Smooth muscle cell (in vitro differentiated cells): ENCODE measurements around the gene YWHAG. TPM values are rescaled to one million over a fixed set of nuclear protein-coding genes. Genes with fewer than 3 reads are reported as not detected.

Source experiments
- DNase-seq: peaks from one replicate; lab custom pipeline; 2025; ENCODE audit not compliant: unreplicated experiment; lab: John Stamatoyannopoulos, UW
- H2AFZ ChIP-seq: fragments of 200-600 bp; sonication (generic); 2 replicates; pipeline ENCODE4 v1.6.0; 2016; ENCODE audit warnings: antibody characterized with exemption, low read depth, mild to moderate bottlenecking
- H3F3A ChIP-seq: fragments of 200-600 bp; sonication (generic); 2 replicates; pipeline ENCODE4 v1.6.0; 2017; ENCODE audit warnings: antibody characterized with exemption, low read depth
- H3K27ac ChIP-seq: fragments of 200-600 bp; sonication (generic); 2 replicates; pipeline ENCODE4 v1.5.1; 2016; ENCODE audit warnings: low read depth, mild to moderate bottlenecking
- H3K27me3 ChIP-seq: fragments of 200-600 bp; sonication (generic); 2 replicates; pipeline ENCODE4 v1.6.1; 2016; ENCODE audit warnings: low read depth, mild to moderate bottlenecking
- H3K36me3 ChIP-seq: fragments of 200-600 bp; sonication (generic); 2 replicates; pipeline ENCODE4 v1.5.1; 2016; ENCODE audit warnings: low read depth
- H3K4me1 ChIP-seq: fragments of 200-600 bp; sonication (generic); 2 replicates; pipeline ENCODE4 v1.5.1; 2016; ENCODE audit warnings: low read depth
- H3K4me2 ChIP-seq: fragments of 200-600 bp; sonication (generic); 2 replicates; pipeline ENCODE4 v1.6.0; 2016; ENCODE audit warnings: mild to moderate bottlenecking
- H3K4me3 ChIP-seq: fragments of 200-600 bp; sonication (generic); 2 replicates; pipeline ENCODE4 v1.5.1; 2016; ENCODE audit warnings: mild to moderate bottlenecking
- H3K79me2 ChIP-seq: fragments of 200-600 bp; sonication (generic); 2 replicates; pipeline ENCODE4 v1.6.0; 2016; ENCODE audit warnings: low read depth, mild to moderate bottlenecking
- H3K9ac ChIP-seq: fragments of 200-600 bp; sonication (generic); 2 replicates; pipeline ENCODE4 v1.6.0; 2016; ENCODE audit warnings: low read depth
- H3K9me3 ChIP-seq: fragments of 200-600 bp; sonication (generic); replicated peaks from 2 replicates; pipeline ENCODE4 v1.5.1; 2016; ENCODE audit warnings: low read depth
- H4K20me1 ChIP-seq: fragments of 200-600 bp; sonication (generic); 2 replicates; pipeline ENCODE4 v1.6.0; 2016; ENCODE audit warnings: low read depth
- CTCF ChIP-seq: fragments of 200-600 bp; sonication (generic); IDR thresholded peaks from 2 replicates; pipeline ENCODE4 v1.5.1; 2017; ENCODE audit warnings: borderline replicate concordance, mild to moderate bottlenecking, antibody characterized with exemption; ENCODE audit not compliant: insufficient read depth, poor library complexity, severe bottlenecking
- WGBS: methylation state at CpG from one replicate; pipeline ENCODE4 v1.1.7; 2016; ENCODE audit warnings: low lambda C conversion rate; 5-methylcytosine and 5-hydroxymethylcytosine counted together
- polyA plus RNA-seq: library from polyadenylated mRNA; unstranded; fragments of >200 nt; fragmentation: Nextera tagmentation; extraction: Ambion mirVana; gene quantifications from 2 replicates; pipeline ENCODE4 v1.2.1, GENCODE V29; 2016
- total RNA-seq: library from RNA; depleted of rRNA; stranded (reverse); fragments of >200 nt; gene quantifications from 2 replicates; pipeline ENCODE4 v1.2.3, GENCODE V29; 2014

The YWHAG gene
- total and polyA plus RNA-seq, 2 experiments from 2014 or later = 17.6 to 132 TPM

GRCh38 chr7:76300166-76300731, 58.5 kb downstream of the YWHAG start:
- Histone ChIP-seq H3K36me3 (no peaks in the 10 kb centered on the region), H2AFZ (no peak overlapping the region), H4K20me1 (peaks cover 19% of the 10 kb centered on the region), H3K9ac (no peak overlapping the region), H3K27ac (peak overlapping the region; percentile 38), H3F3A (peaks cover 34% of the 10 kb centered on the region), H3K9me3 (no peaks in the 10 kb centered on the region), H3K79me2 (no peaks in the 10 kb centered on the region), H3K27me3 (no peaks in the 10 kb centered on the region), H3K4me3 (no peak overlapping the region), H3K4me1 (peaks cover 9% of the 10 kb centered on the region), H3K4me2 (no peak overlapping the region)
- WGBS = 47% methylated on average over 7 of the region's 7 CpGs
- no peak for TF ChIP-seq CTCF
- no peak for DNase-seq

GRCh38 chr7:76296743-76297740, 61.7 kb downstream of the YWHAG start:
- H2AFZ ChIP-seq = no peak overlapping the region
- 41% methylated on average over 22 of the region's 22 CpGs for WGBS
- no peaks in the 10 kb centered on the region for H3K9me3 ChIP-seq
- H3K36me3 ChIP-seq = no peaks in the 10 kb centered on the region
- no peak overlapping the region for H3K9ac ChIP-seq
- H3K27me3 ChIP-seq = no peaks in the 10 kb centered on the region
- H3K4me2 ChIP-seq = peak overlapping the region; percentile 56
- H3F3A ChIP-seq = peaks cover 30% of the 10 kb centered on the region
- no peaks in the 10 kb centered on the region for H4K20me1 ChIP-seq
- peak overlapping the region; percentile 46 for H3K27ac ChIP-seq
- TF ChIP-seq CTCF = no peak
- no peak overlapping the region for H3K4me3 ChIP-seq
- no peak for DNase-seq
- H3K79me2 ChIP-seq = no peaks in the 10 kb centered on the region
- no peaks in the 10 kb centered on the region for H3K4me1 ChIP-seq

GRCh38 chr7:76294344-76295024, 64.3 kb downstream of the YWHAG start:
- Histone ChIP-seq H3K27me3 (no peaks in the 10 kb centered on the region), H3K4me1 (no peaks in the 10 kb centered on the region), H3K9ac (peak overlapping the region; percentile 82), H3K9me3 (no peaks in the 10 kb centered on the region), H3K36me3 (no peaks in the 10 kb centered on the region), H3K79me2 (no peaks in the 10 kb centered on the region), H4K20me1 (no peaks in the 10 kb centered on the region), H3K4me2 (peak overlapping the region; percentile 73), H3K4me3 (no peak overlapping the region), H3K27ac (peak overlapping the region; percentile 97), H3F3A (peaks cover 30% of the 10 kb centered on the region), H2AFZ (no peak overlapping the region)
- TF ChIP-seq CTCF = no peak
- 25% methylated on average over 19 of the region's 20 CpGs for WGBS
- peak; percentile 66 for DNase-seq
